ENCODE measurements around the gene ANTXR1.

The ANTXR1 gene

GRCh38 chr2:68969736-68970490, 43.1 kb upstream of the ANTXR1 start:
- no peak for ATAC-seq (ENCODE audit: insufficient read depth, low read depth)
- no peak overlapping the region for H3K27ac ChIP-seq (ENCODE audit: low read length)
- DNase-seq = no peak
- TF ChIP-seq EZH2 (IDR thresholded peaks at IDR 0.05; ENCODE audit: borderline replicate concordance, low read depth, low read length, severe bottlenecking) = no peak
- TF ChIP-seq CTCF (IDR thresholded peaks at IDR 0.05; ENCODE audit: borderline replicate concordance, extremely low read depth, low read length, poor library complexity, severe bottlenecking) = no peak
- H3K36me3 ChIP-seq (ENCODE audit: insufficient read depth, low read length) = no peaks in the 10 kb centered on the region
- no peaks in the 10 kb centered on the region for H3K27me3 ChIP-seq (ENCODE audit: insufficient read depth, low read length, poor library complexity)
- H3K9ac ChIP-seq (ENCODE audit: low read depth, low read length) = no peak overlapping the region
- no peaks in the 10 kb centered on the region for H3K79me2 ChIP-seq (ENCODE audit: insufficient read depth, low read length)
- H2AFZ ChIP-seq (ENCODE audit: low read depth, low read length) = no peak overlapping the region
- H3K4me2 ChIP-seq (ENCODE audit: insufficient read depth, low read length) = no peak overlapping the region
- no peak overlapping the region for H3K4me3 ChIP-seq (ENCODE audit: low read depth in 1 of 2, low read length in 2 of 2)
- no peaks in the 10 kb centered on the region for H3K4me1 ChIP-seq (ENCODE audit: insufficient read depth, low read length)
- no peaks in the 10 kb centered on the region for H3K9me3 ChIP-seq (ENCODE audit: insufficient read depth, low read length, severe bottlenecking)
- H4K20me1 ChIP-seq (ENCODE audit: insufficient read depth, low read length) = no peaks in the 10 kb centered on the region

GRCh38 chr2:68970566-68971265, 42.3 kb upstream of the ANTXR1 start:
- Histone ChIP-seq H2AFZ (ENCODE audit: low read depth, low read length) (no peak overlapping the region), H3K4me1 (ENCODE audit: insufficient read depth, low read length) (no peaks in the 10 kb centered on the region), H3K27ac (ENCODE audit: low read length) (no peak overlapping the region), H3K79me2 (ENCODE audit: insufficient read depth, low read length) (no peaks in the 10 kb centered on the region), H3K4me2 (ENCODE audit: insufficient read depth, low read length) (no peak overlapping the region), H3K9ac (ENCODE audit: low read depth, low read length) (no peak overlapping the region), H3K4me3 (ENCODE audit: low read depth in 1 of 2, low read length in 2 of 2) (no peak overlapping the region), H3K27me3 (ENCODE audit: insufficient read depth, low read length, poor library complexity) (no peaks in the 10 kb centered on the region), H3K9me3 (ENCODE audit: insufficient read depth, low read length, severe bottlenecking) (no peaks in the 10 kb centered on the region), H4K20me1 (ENCODE audit: insufficient read depth, low read length) (no peaks in the 10 kb centered on the region), H3K36me3 (ENCODE audit: insufficient read depth, low read length) (no peaks in the 10 kb centered on the region)
- no peak for ATAC-seq (ENCODE audit: insufficient read depth, low read depth)
- no peak for DNase-seq
- TF ChIP-seq CTCF (IDR thresholded peaks at IDR 0.05; ENCODE audit: borderline replicate concordance, extremely low read depth, low read length, poor library complexity, severe bottlenecking) (no peak), EZH2 (IDR thresholded peaks at IDR 0.05; ENCODE audit: borderline replicate concordance, low read depth, low read length, severe bottlenecking) (no peak)

- H4K20me1 ChIP-seq (ENCODE audit: insufficient read depth, low read length) = no peaks in the 10 kb centered on the region
- H3K4me1 ChIP-seq (ENCODE audit: insufficient read depth, low read length) = no peaks in the 10 kb centered on the region
- H3K79me2 ChIP-seq (ENCODE audit: insufficient read depth, low read length) = no peaks in the 10 kb centered on the region
- H2AFZ ChIP-seq (ENCODE audit: low read depth, low read length) = no peak overlapping the region
- H3K27me3 ChIP-seq (ENCODE audit: insufficient read depth, low read length, poor library complexity) = no peaks in the 10 kb centered on the region
- H3K27ac ChIP-seq (ENCODE audit: low read length) = no peak overlapping the region
- TF ChIP-seq EZH2 (IDR thresholded peaks at IDR 0.05; ENCODE audit: borderline replicate concordance, low read depth, low read length, severe bottlenecking) (no peak), CTCF (IDR thresholded peaks at IDR 0.05; ENCODE audit: borderline replicate concordance, extremely low read depth, low read length, poor library complexity, severe bottlenecking) (no peak)
- no peak for ATAC-seq (ENCODE audit: insufficient read depth, low read depth)
- DNase-seq = no peak
- H3K9ac ChIP-seq (ENCODE audit: low read depth, low read length) = no peak overlapping the region
- no peak overlapping the region for H3K4me2 ChIP-seq (ENCODE audit: insufficient read depth, low read length)
- no peaks in the 10 kb centered on the region for H3K9me3 ChIP-seq (ENCODE audit: insufficient read depth, low read length, severe bottlenecking)
- no peaks in the 10 kb centered on the region for H3K36me3 ChIP-seq (ENCODE audit: insufficient read depth, low read length)
- no peak overlapping the region for H3K4me3 ChIP-seq (ENCODE audit: low read depth in 1 of 2, low read length in 2 of 2)
Observed at GRCh38 chr2:68971591-68972231, 41.3 kb upstream of the ANTXR1 start.

Measured in DND-41 (cell line).